HepG2 (cell line): ENCODE measurements around the gene TOP2A. TPM values are rescaled to one million over a fixed set of nuclear protein-coding genes. Genes with fewer than 3 reads are reported as not detected.

ENCODE experiments used
- HNF1A ChIP-seq, 2 experiments: sonication (generic) in 1 of 2; formaldehyde crosslinking in 1 of 2; IDR thresholded peaks; 2 replicates each; pipeline versions ENCODE4 v1.4.0 to v1.6.1; 2016 to 2020; ENCODE audit warnings: borderline replicate concordance in 1 of 2, low read depth in 1 of 2, mild to moderate bottlenecking in 1 of 2, missing genetic modification reagents in 1 of 2
- RERE ChIP-seq: IDR thresholded peaks from 2 replicates; pipeline ENCODE4 v1.6.1; 2016; ENCODE audit warnings: low read depth, missing genetic modification reagents, missing compliant biosample characterization
- TRIM22 ChIP-seq: fragments of 450-650 bp; IDR thresholded peaks from 2 replicates; pipeline ENCODE4 v1.6.1; 2017
- ZBTB14 ChIP-seq: sonication (generic); formaldehyde crosslinking; IDR thresholded peaks from 2 replicates; pipeline ENCODE4 v1.4.0; 2020; ENCODE audit warnings: missing genetic modification reagents
- ZBTB42 ChIP-seq: sonication (generic); formaldehyde crosslinking; IDR thresholded peaks from 2 replicates; pipeline ENCODE4 v1.5.0; 2020; ENCODE audit warnings: mild to moderate bottlenecking, missing genetic modification reagents
- ZEB1 ChIP-seq: IDR thresholded peaks from 2 replicates; pipeline ENCODE4 v1.6.1; 2012; ENCODE audit warnings: mild to moderate bottlenecking, low read depth, inconsistent platforms; ENCODE audit not compliant: insufficient replicate concordance
- ZNF281 ChIP-seq: sonication (generic); formaldehyde crosslinking; IDR thresholded peaks from 2 replicates; pipeline ENCODE4 v1.4.0; 2020; ENCODE audit warnings: missing genetic modification reagents, borderline replicate concordance
- ZNF563 ChIP-seq: sonication (generic); formaldehyde crosslinking; IDR thresholded peaks from 2 replicates; pipeline ENCODE4 v1.8.0; 2022; ENCODE audit warnings: mild to moderate bottlenecking, moderate library complexity, missing genetic modification reagents
- ZSCAN12 ChIP-seq: sonication (generic); formaldehyde crosslinking; IDR thresholded peaks from 2 replicates; pipeline ENCODE4 v1.9.0; 2021; ENCODE audit warnings: mild to moderate bottlenecking, missing genetic modification reagents
- ZSCAN20 ChIP-seq: sonication (generic); formaldehyde crosslinking; IDR thresholded peaks from 2 replicates; pipeline ENCODE4 v1.4.0; 2020; ENCODE audit warnings: missing genetic modification reagents, mild to moderate bottlenecking, borderline replicate concordance
- polyA plus RNA-seq, 8 experiments: library from polyadenylated mRNA; depleted of rRNA in 3 of 8; stranded (reverse) in 7 of 8; unstranded in 1 of 8; fragments of >200 nt; fragmentation: Illumina TruSeq in 4 of 8; extraction: Trizol in 4 of 8; gene quantifications; 2 replicates each; pipeline versions ENCODE4 v1.2.1 to v1.2.3, GENCODE V29; 2011 to 2016; ENCODE audit warnings: low read depth in 4 of 8, missing spikeins in 1 of 8, mixed read lengths in 1 of 8; ENCODE audit not compliant: insufficient read depth in 1 of 8
- total RNA-seq, 5 experiments: library from RNA; depleted of rRNA; stranded (reverse); fragments of >200 nt; fragmentation: Illumina TruSeq; extraction: Trizol; gene quantifications; 2 replicates each; pipeline ENCODE4 v1.2.3, GENCODE V29; 2016; ENCODE audit warnings: low read depth in 1 of 5

TOP2A gene
- total and polyA plus RNA-seq, 2 of the 13 experiments (the other 11 are each of a cell fraction or from before 2014, with no cell fraction given) = 108 to 327 TPM

GRCh38 chr17:40419559-40420331 lies 2.0 kb upstream of the TOP2A start (continued):
- TF ChIP-seq ZBTB14 (CRISPR knock-in tag) (no peak), ZBTB42 (CRISPR knock-in tag) (peak; percentile 84; the same call in 1 of the 2 replicates), TRIM22 (no peak), HNF1A (IDR thresholded peaks at IDR 0.05; ENCODE audit: low read depth) (peak; percentile 74), HNF1A (CRISPR knock-in tag; IDR thresholded peaks at IDR 0.05; ENCODE audit: borderline replicate concordance) (peak; percentile 79), RERE (CRISPR knock-in tag) (no peak), ZSCAN20 (CRISPR knock-in tag) (peak; percentile 34; the same call in 1 of the 2 replicates), ZSCAN12 (CRISPR knock-in tag) (no peak), ZNF281 (CRISPR knock-in tag) (no peak), ZEB1 (no peak), ZNF563 (no peak)
